Endothelial cell of umbilical vein (primary cell): ENCODE measurements around the gene AGBL4.

Experiments
- POLR2A ChIP-seq: IDR thresholded peaks from 2 replicates; pipeline ENCODE4 v1.6.1; 2012; ENCODE audit warnings: low read depth, mild to moderate bottlenecking, control low read depth, low read length
- POLR2AphosphoS5 ChIP-seq: IDR thresholded peaks from 2 replicates; pipeline ENCODE4 v1.6.1; 2012; ENCODE audit warnings: low read depth, mild to moderate bottlenecking, control low read depth, low read length, moderate library complexity; ENCODE audit not compliant: insufficient read depth
- TF ChIP-seq, protein P1 (sequence below), 2 donors: IDR thresholded peaks; 1 replicate in 1 of 2; 2 replicates in 1 of 2; pipeline ENCODE4 v1.5.1; 2011; ENCODE audit warnings: low read length in 2 of 2, mild to moderate bottlenecking in 2 of 2, moderate library complexity in 2 of 2, control low read depth in 1 of 2, inconsistent platforms in 1 of 2, low read depth in 1 of 2; ENCODE audit not compliant: insufficient read depth in 1 of 2; ENCODE audit errors: extremely low read depth in 1 of 2

DNA sequence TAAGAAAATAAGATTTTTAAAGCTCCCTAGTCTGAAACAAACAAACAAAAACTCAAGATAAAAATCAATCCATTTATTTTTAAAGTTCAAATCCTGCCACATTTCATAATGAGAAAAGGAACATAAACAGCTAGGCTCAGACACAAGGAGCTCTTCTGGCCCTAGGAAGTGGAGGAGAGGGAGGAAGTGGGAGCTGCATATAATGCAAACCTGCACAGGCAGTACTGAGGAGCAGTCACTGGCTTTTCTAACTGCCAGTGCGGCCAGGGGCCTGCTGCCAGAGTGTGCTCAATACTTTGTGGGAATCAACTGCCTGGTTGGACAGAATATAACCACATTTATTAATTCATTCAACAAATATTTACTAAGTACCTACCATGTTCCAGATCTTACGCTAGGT is 1411.9 kb downstream of the AGBL4 start:
- TF ChIP-seq, protein P1, sequence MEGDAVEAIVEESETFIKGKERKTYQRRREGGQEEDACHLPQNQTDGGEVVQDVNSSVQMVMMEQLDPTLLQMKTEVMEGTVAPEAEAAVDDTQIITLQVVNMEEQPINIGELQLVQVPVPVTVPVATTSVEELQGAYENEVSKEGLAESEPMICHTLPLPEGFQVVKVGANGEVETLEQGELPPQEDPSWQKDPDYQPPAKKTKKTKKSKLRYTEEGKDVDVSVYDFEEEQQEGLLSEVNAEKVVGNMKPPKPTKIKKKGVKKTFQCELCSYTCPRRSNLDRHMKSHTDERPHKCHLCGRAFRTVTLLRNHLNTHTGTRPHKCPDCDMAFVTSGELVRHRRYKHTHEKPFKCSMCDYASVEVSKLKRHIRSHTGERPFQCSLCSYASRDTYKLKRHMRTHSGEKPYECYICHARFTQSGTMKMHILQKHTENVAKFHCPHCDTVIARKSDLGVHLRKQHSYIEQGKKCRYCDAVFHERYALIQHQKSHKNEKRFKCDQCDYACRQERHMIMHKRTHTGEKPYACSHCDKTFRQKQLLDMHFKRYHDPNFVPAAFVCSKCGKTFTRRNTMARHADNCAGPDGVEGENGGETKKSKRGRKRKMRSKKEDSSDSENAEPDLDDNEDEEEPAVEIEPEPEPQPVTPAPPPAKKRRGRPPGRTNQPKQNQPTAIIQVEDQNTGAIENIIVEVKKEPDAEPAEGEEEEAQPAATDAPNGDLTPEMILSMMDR (IDR thresholded peaks at IDR 0.05; ENCODE audit: extremely low read depth in 1 of 2, insufficient read depth in 1 of 2, low read depth in 1 of 2, low read length in 2 of 2), result no peak
- TF ChIP-seq POLR2A (no peak), POLR2AphosphoS5 (no peak)
